ENCODE measurements around the gene CARD18.

DNA sequence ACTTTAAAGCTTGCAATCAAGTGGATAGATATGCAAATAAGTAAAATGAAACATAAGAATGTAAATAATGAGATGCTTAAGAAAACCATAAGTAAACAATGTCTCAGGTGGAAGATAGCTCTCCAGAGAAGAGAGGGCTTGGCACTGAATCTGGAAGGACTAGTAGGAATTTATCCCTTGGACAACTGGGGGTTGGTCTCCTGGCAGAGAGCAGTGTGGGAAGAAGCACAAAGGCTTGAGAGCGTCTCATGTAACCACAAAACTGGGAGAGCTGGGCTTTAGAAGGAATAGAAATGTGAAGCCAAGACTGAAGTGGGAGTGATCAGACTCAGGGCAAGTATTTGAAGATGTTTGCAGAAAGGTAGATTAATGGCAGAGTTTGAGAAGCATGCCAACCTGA lies 31.3 kb downstream of the CARD18 start:
- TF ChIP-seq, protein P1, sequence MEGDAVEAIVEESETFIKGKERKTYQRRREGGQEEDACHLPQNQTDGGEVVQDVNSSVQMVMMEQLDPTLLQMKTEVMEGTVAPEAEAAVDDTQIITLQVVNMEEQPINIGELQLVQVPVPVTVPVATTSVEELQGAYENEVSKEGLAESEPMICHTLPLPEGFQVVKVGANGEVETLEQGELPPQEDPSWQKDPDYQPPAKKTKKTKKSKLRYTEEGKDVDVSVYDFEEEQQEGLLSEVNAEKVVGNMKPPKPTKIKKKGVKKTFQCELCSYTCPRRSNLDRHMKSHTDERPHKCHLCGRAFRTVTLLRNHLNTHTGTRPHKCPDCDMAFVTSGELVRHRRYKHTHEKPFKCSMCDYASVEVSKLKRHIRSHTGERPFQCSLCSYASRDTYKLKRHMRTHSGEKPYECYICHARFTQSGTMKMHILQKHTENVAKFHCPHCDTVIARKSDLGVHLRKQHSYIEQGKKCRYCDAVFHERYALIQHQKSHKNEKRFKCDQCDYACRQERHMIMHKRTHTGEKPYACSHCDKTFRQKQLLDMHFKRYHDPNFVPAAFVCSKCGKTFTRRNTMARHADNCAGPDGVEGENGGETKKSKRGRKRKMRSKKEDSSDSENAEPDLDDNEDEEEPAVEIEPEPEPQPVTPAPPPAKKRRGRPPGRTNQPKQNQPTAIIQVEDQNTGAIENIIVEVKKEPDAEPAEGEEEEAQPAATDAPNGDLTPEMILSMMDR (IDR thresholded peaks at IDR 0.05): no peak
- TF ChIP-seq EZH2 (IDR thresholded peaks at IDR 0.05): no peak
